ENCODE measurements around the gene PAPPA.

Gene PAPPA

GRCh38 chr9:116319480-116319879 is 165.9 kb downstream of the PAPPA start:
- no peaks in the 10 kb centered on the region for H3K79me2 ChIP-seq (ENCODE audit: insufficient read depth, low read length)
- no peak for TF ChIP-seq EZH2phosphoT487 (IDR thresholded peaks at IDR 0.05; ENCODE audit: borderline replicate concordance)
- TF ChIP-seq, protein P1, sequence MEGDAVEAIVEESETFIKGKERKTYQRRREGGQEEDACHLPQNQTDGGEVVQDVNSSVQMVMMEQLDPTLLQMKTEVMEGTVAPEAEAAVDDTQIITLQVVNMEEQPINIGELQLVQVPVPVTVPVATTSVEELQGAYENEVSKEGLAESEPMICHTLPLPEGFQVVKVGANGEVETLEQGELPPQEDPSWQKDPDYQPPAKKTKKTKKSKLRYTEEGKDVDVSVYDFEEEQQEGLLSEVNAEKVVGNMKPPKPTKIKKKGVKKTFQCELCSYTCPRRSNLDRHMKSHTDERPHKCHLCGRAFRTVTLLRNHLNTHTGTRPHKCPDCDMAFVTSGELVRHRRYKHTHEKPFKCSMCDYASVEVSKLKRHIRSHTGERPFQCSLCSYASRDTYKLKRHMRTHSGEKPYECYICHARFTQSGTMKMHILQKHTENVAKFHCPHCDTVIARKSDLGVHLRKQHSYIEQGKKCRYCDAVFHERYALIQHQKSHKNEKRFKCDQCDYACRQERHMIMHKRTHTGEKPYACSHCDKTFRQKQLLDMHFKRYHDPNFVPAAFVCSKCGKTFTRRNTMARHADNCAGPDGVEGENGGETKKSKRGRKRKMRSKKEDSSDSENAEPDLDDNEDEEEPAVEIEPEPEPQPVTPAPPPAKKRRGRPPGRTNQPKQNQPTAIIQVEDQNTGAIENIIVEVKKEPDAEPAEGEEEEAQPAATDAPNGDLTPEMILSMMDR (conservative IDR thresholded peaks at IDR 0.05; ENCODE audit: low read length) = no peak
- no peaks in the 10 kb centered on the region for H3K27me3 ChIP-seq (ENCODE audit: insufficient read depth, low read length, poor library complexity, severe bottlenecking)
- H3K9ac ChIP-seq (ENCODE audit: low read depth, low read length, poor library complexity, severe bottlenecking) = no peak overlapping the region
- no peaks in the 10 kb centered on the region for H3K36me3 ChIP-seq (ENCODE audit: insufficient read depth, low read length)
- no peak overlapping the region for H3K4me3 ChIP-seq (ENCODE audit: low read length, poor library complexity, severe bottlenecking)
- H3K9me2 ChIP-seq (replicated peaks; ENCODE audit: low read depth, low read length) = no peaks in the 10 kb centered on the region
- H3K9me3 ChIP-seq (ENCODE audit: insufficient read depth, low read depth, low read length) = no peaks in the 10 kb centered on the region
- no peaks in the 10 kb centered on the region for H3K4me1 ChIP-seq (ENCODE audit: insufficient read depth, low read length, poor library complexity, severe bottlenecking)
- no peaks in the 10 kb centered on the region for H4K20me1 ChIP-seq (ENCODE audit: insufficient read depth, low read length, poor library complexity, severe bottlenecking)
- H3K4me2 ChIP-seq (ENCODE audit: low read depth, low read length, poor library complexity, severe bottlenecking) = no peak overlapping the region
- no peak overlapping the region for H2AFZ ChIP-seq (ENCODE audit: low read length)
- no peaks in the 10 kb centered on the region for H3F3A ChIP-seq (ENCODE audit: low read depth)

DNA sequence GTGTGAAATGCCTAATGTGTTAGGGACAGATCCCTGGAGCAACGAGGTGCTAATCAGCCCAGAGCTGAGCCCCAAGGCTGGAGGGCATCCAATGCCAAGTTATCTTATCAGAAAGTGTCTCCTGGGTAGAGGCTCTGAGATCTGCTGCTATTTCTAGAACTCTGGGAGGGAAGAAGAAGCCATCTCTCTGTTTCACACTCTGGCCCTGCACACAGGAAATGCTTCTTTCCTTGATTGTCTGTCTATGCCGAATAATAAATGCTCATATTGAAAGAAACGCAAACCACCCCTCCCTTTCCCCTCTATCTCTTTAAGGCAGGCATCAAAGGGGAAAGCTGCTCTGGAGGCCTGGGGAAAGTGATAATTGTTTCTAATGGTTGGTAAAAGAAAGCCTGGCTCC is 166.7 kb downstream of the PAPPA start:
- no peaks in the 10 kb centered on the region for H3K9me2 ChIP-seq (replicated peaks; ENCODE audit: low read depth, low read length)
- H3K36me3 ChIP-seq (ENCODE audit: insufficient read depth, low read length) = no peaks in the 10 kb centered on the region
- H4K20me1 ChIP-seq (ENCODE audit: insufficient read depth, low read length, poor library complexity, severe bottlenecking) = no peaks in the 10 kb centered on the region
- H3K4me1 ChIP-seq (ENCODE audit: insufficient read depth, low read length, poor library complexity, severe bottlenecking) = no peaks in the 10 kb centered on the region
- TF ChIP-seq, protein P1 (conservative IDR thresholded peaks at IDR 0.05; ENCODE audit: low read length) = no peak
- no peaks in the 10 kb centered on the region for H3K27me3 ChIP-seq (ENCODE audit: insufficient read depth, low read length, poor library complexity, severe bottlenecking)
- H3K4me3 ChIP-seq (ENCODE audit: low read length, poor library complexity, severe bottlenecking) = no peak overlapping the region
- H3K9ac ChIP-seq (ENCODE audit: low read depth, low read length, poor library complexity, severe bottlenecking) = no peak overlapping the region
- no peaks in the 10 kb centered on the region for H3K9me3 ChIP-seq (ENCODE audit: insufficient read depth, low read depth, low read length)
- H3F3A ChIP-seq (ENCODE audit: low read depth) = no peaks in the 10 kb centered on the region
- no peaks in the 10 kb centered on the region for H3K79me2 ChIP-seq (ENCODE audit: insufficient read depth, low read length)
- H3K4me2 ChIP-seq (ENCODE audit: low read depth, low read length, poor library complexity, severe bottlenecking) = no peak overlapping the region
- H2AFZ ChIP-seq (ENCODE audit: low read length) = no peak overlapping the region

DNA sequence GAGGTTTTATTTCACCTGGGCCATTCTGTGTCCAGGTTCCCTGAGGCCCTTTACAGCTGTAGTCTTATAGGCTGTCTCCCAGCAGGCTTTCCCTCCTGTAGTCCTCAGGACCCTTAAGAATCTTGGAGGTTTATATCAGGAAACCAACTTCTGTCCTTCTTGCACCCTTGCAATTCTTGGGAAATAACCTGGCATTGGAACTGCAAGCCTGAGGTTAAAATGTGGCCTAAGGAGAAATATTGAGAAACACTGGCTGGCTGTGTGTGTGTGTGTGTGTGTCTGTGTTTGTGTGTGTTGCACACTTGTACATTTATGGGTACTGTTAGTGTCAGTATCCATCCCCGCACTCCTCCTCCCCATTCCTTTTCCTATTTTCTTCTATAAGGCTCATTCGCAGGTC is 168.9 kb downstream of the PAPPA start:
- Histone ChIP-seq H3K9ac (ENCODE audit: low read depth, low read length, poor library complexity, severe bottlenecking) (no peak overlapping the region), H3K9me2 (replicated peaks; ENCODE audit: low read depth, low read length) (no peaks in the 10 kb centered on the region), H3F3A (ENCODE audit: low read depth) (no peaks in the 10 kb centered on the region), H3K4me2 (ENCODE audit: low read depth, low read length, poor library complexity, severe bottlenecking) (no peak overlapping the region), H3K27me3 (ENCODE audit: insufficient read depth, low read length, poor library complexity, severe bottlenecking) (no peaks in the 10 kb centered on the region), H3K4me3 (ENCODE audit: low read length, poor library complexity, severe bottlenecking) (no peak overlapping the region), H4K20me1 (ENCODE audit: insufficient read depth, low read length, poor library complexity, severe bottlenecking) (no peaks in the 10 kb centered on the region), H3K4me1 (ENCODE audit: insufficient read depth, low read length, poor library complexity, severe bottlenecking) (no peaks in the 10 kb centered on the region), H3K79me2 (ENCODE audit: insufficient read depth, low read length) (no peaks in the 10 kb centered on the region), H3K9me3 (ENCODE audit: insufficient read depth, low read depth, low read length) (0 out of 2 replicates have a peak, but pooled peaks cover 2% of the 10 kb centered on the region), H2AFZ (ENCODE audit: low read length) (no peak overlapping the region), H3K36me3 (ENCODE audit: insufficient read depth, low read length) (no peaks in the 10 kb centered on the region)
- TF ChIP-seq, protein P1 (conservative IDR thresholded peaks at IDR 0.05; ENCODE audit: low read length) = no peak
- no peak for TF ChIP-seq EZH2phosphoT487 (IDR thresholded peaks at IDR 0.05; ENCODE audit: borderline replicate concordance)
